Body of pancreas (tissue), 4 donors: Measurements from ENCODE around the gene ACAP2. TPM values are rescaled to one million over a fixed set of nuclear protein-coding genes. Genes with fewer than 3 reads are reported as not detected.
"Not testable (repeated sequence)": the region's sequence is repeated elsewhere in the genome, so short reads cannot be mapped to it uniquely, and the experiment has no call there.

Experiments
- ATAC-seq: fragments of 150-250 bp; one replicate; pipeline ENCODE4 v1.9.1; 2016
- DNase-seq, 4 donors: peaks; one replicate each; pipeline ENCODE4 v3.0.0-alpha.2; 2019
- H3K27ac ChIP-seq, 4 donors: fragments of 200-600 bp; sonication (generic); 1 replicate in 3 of 4; 2 replicates in 1 of 4; pipeline versions ENCODE4 v1.5.1 to v1.6.1; 2016 to 2019; ENCODE audit warnings: mild to moderate bottlenecking in 1 of 4, mixed read lengths in 1 of 4, moderate library complexity in 1 of 4
- H3K27me3 ChIP-seq, 2 donors: fragments of 200-600 bp; sonication (generic); one replicate each; pipeline ENCODE4 v1.6.0; 2016; ENCODE audit warnings: mild to moderate bottlenecking in 1 of 2
- H3K36me3 ChIP-seq, 2 donors: fragments of 200-600 bp; sonication (generic); replicated peaks in 1 of 2; 2 replicates each; pipeline ENCODE4 v1.5.1; 2016; ENCODE audit warnings: low read depth in 2 of 2; ENCODE audit not compliant: insufficient read depth in 1 of 2
- H3K4me1 ChIP-seq: fragments of 200-600 bp; sonication (generic); one replicate; pipeline ENCODE4 v1.6.0; 2016
- H3K4me3 ChIP-seq, 2 donors: fragments of 200-600 bp; sonication (generic); 1 replicate in 1 of 2; 2 replicates in 1 of 2; pipeline ENCODE4 v1.5.1; 2016 to 2019
- H3K9me3 ChIP-seq, 3 donors: fragments of 200-600 bp; sonication (generic); 1 replicate in 2 of 3; 2 replicates in 1 of 3; pipeline ENCODE4 v1.5.1; 2016
- CTCF ChIP-seq, 7 experiments: fragments of 450-650 bp in 4 of 7; fragments of 200-600 bp in 3 of 7; sonication (generic) in 3 of 7; IDR thresholded peaks; one replicate each; pipeline ENCODE4 v1.5.1; 2016 to 2019; ENCODE audit warnings: antibody characterized with exemption in 7 of 7
- POLR2A ChIP-seq, 3 donors: fragments of 450-650 bp; IDR thresholded peaks; one replicate each; pipeline ENCODE4 v1.6.1; 2016; ENCODE audit warnings: antibody characterized with exemption in 3 of 3, mild to moderate bottlenecking in 2 of 3
- WGBS, 2 donors: methylation state at CpG; one replicate each; pipeline ENCODE4 v1.1.5; 2017; 5-methylcytosine and 5-hydroxymethylcytosine counted together
- intact Hi-C: fragments of 100-400 bp; cut with DNase I; formaldehyde crosslinking; loops from one replicate; pipeline ENCODE4 v1.15.1; 2023
- total RNA-seq, 2 donors: library from RNA; depleted of rRNA; stranded (reverse); fragments of >200 nt; gene quantifications; one replicate each; pipeline ENCODE4 v1.1.0, GENCODE V29; 2016

Gene ACAP2
- total RNA-seq, 2 donors from 2014 or later: 25.1 to 25.9 TPM

- DNase-seq (no peak), ATAC-seq (no peak)
- no peak overlapping the region for H3K4me3 ChIP-seq
- peaks cover 0 to 4% of the 10 kb centered on the region in 2 donors for H3K36me3 ChIP-seq
- 88 to 92% methylated on average over 3 of the region's 3 CpGs for WGBS, 2 donors
- H3K4me1 ChIP-seq: no peaks in the 10 kb centered on the region
- intact Hi-C loops: no loop called here
- no peak overlapping the region for H3K27ac ChIP-seq
- no peaks in the 10 kb centered on the region for H3K9me3 ChIP-seq
- no peaks in the 10 kb centered on the region for H3K27me3 ChIP-seq
- TF ChIP-seq CTCF (IDR thresholded peaks at IDR 0.05) (no peak), POLR2A (IDR thresholded peaks at IDR 0.05) (no peak)
Measured at GRCh38 chr3:195302431-195302830, 140.4 kb downstream of the ACAP2 start.

GRCh38 chr3:195297446-195297845 lies 145.4 kb downstream of the ACAP2 start:
- H3K9me3 ChIP-seq: no peaks in the 10 kb centered on the region

GRCh38 chr3:195296662-195297061 lies 146.2 kb downstream of the ACAP2 start:
- H3K36me3 ChIP-seq: peaks cover 0 to 2% of the 10 kb centered on the region in 2 donors

More at GRCh38 chr3:195297446-195297845, 145.4 kb downstream of the ACAP2 start:
- TF ChIP-seq CTCF (IDR thresholded peaks at IDR 0.05) (no peak), POLR2A (IDR thresholded peaks at IDR 0.05) (no peak)
- no peak for DNase-seq
- no peaks in the 10 kb centered on the region for H3K27me3 ChIP-seq
- no peaks in the 10 kb centered on the region for H3K4me1 ChIP-seq
- H3K4me3 ChIP-seq: no peak overlapping the region
- ATAC-seq: no peak
- no peak overlapping the region for H3K27ac ChIP-seq
- H3K36me3 ChIP-seq: peaks cover 0 to 2% of the 10 kb centered on the region in 2 donors
- intact Hi-C loops: no loop called here

GRCh38 chr3:195291121-195291520 lies 151.7 kb downstream of the ACAP2 start:
- TF ChIP-seq POLR2A (IDR thresholded peaks at IDR 0.05) (no peak), CTCF (IDR thresholded peaks at IDR 0.05) (no peak)
- H3K27ac ChIP-seq: no peak overlapping the region
- H3K4me3 ChIP-seq: no peak overlapping the region
- ATAC-seq: no peak
- no peaks in the 10 kb centered on the region for H3K27me3 ChIP-seq
- H3K4me1 ChIP-seq: no peaks in the 10 kb centered on the region
- peaks cover 0 to 4% of the 10 kb centered on the region in 2 donors for H3K36me3 ChIP-seq
- WGBS, 2 donors: 93 to 96% methylated on average over 1 of the region's 1 CpG
- intact Hi-C loops: no loop called here
- DNase-seq: no peak
- H3K9me3 ChIP-seq: no peaks in the 10 kb centered on the region

More at GRCh38 chr3:195296662-195297061, 146.2 kb downstream of the ACAP2 start:
- intact Hi-C loops: no loop called here
- no peaks in the 10 kb centered on the region for H3K9me3 ChIP-seq
- ATAC-seq (no peak), DNase-seq (no peak)
- WGBS, 2 donors: 91 to 92% methylated on average over 1 of the region's 1 CpG
- H3K4me3 ChIP-seq: no peak overlapping the region
- H3K4me1 ChIP-seq: no peaks in the 10 kb centered on the region
- H3K27ac ChIP-seq: no peak overlapping the region
- no peaks in the 10 kb centered on the region for H3K27me3 ChIP-seq
- TF ChIP-seq POLR2A (IDR thresholded peaks at IDR 0.05) (no peak), CTCF (IDR thresholded peaks at IDR 0.05) (no peak)

DNA sequence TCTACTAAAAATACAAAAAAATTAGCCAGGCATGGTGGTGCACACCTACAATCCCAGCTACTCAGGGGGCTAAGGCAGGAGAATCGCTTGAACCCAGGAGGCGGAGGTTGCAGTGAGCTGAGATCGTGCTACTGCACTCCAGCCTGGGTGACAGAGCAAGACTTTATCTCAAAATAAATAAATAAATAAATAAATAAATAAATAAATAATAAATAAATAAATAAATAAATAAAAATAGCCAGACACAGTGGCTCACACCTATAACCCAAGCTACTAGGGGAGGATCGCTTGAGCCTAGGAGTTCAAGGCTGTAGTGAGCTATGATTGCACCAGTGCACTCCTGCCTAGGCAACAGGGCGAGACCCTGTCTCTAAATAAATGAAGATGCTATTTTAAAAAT lies 152.2 kb downstream of the ACAP2 start:
- H3K27ac ChIP-seq, H3K36me3 ChIP-seq, H3K4me3 ChIP-seq, DNase-seq, intact Hi-C loops, H3K27me3 ChIP-seq, H3K4me1 ChIP-seq, ATAC-seq, H3K9me3 ChIP-seq: not testable (repeated sequence)
- 95% methylated on average over 5 of the region's 5 CpGs for WGBS, 2 donors
